Activated CD8-positive, alpha-beta T cell treated with anti-CD3 and anti-CD28 coated beads for 36 hours (primary cell): ENCODE results near the gene GRK5. TPM values are rescaled to one million over a fixed set of nuclear protein-coding genes. Genes with fewer than 3 reads are reported as not detected.
"Not testable (repeated sequence)": the region's sequence is repeated elsewhere in the genome, so short reads cannot be mapped to it uniquely, and the experiment has no call there.

Experiments used
- ATAC-seq: fragments of 200-7000 bp; cut with Tn5 transposase; one replicate; pipeline ENCODE4 v1.10.0; 2021; ENCODE audit warnings: mild to moderate bottlenecking, moderate library complexity
- CTCF ChIA-PET: fragments of 350-600 bp; sonication (Branson Sonifier 250); formaldehyde crosslinking; loops from one replicate; lab custom pipeline; 2021; ENCODE audit warnings: antibody characterized with exemption; lab: Charles Lee
- POLR2A ChIA-PET: fragments of 350-600 bp; sonication (Branson Sonifier 250); formaldehyde crosslinking; loops from one replicate; lab custom pipeline; 2021; ENCODE audit warnings: antibody characterized with exemption; lab: Charles Lee
- DNase-seq: peaks from one replicate; pipeline ENCODE4 v3.0.0-alpha.2; 2020
- H3K27ac Mint-ChIP-seq: one replicate; pipeline ENCODE4 v1.8.0; 2021; ENCODE audit warnings: mild to moderate bottlenecking, mixed read lengths
- H3K27me3 Mint-ChIP-seq: one replicate; pipeline ENCODE4 v1.8.0; 2021; ENCODE audit warnings: mixed read lengths
- H3K36me3 Mint-ChIP-seq: one replicate; pipeline ENCODE4 v1.8.0; 2021; ENCODE audit warnings: low read depth, mixed read lengths
- H3K4me1 Mint-ChIP-seq: one replicate; pipeline ENCODE4 v1.8.0; 2021; ENCODE audit warnings: low read depth, mixed read lengths
- H3K4me3 Mint-ChIP-seq: one replicate; pipeline ENCODE4 v1.8.0; 2021; ENCODE audit warnings: mild to moderate bottlenecking, moderate library complexity, mixed read lengths
- H3K9me3 Mint-ChIP-seq: one replicate; pipeline ENCODE4 v1.8.0; 2021; ENCODE audit warnings: mixed read lengths
- intact Hi-C: fragments of 100-400 bp; cut with micrococcal nuclease; formaldehyde crosslinking; loops from one replicate; pipeline ENCODE4 v1.10.0; 2022
- total RNA-seq, 2 experiments: library from RNA; stranded (reverse); gene quantifications; one replicate each; pipeline ENCODE4 v1.2.3, GENCODE V29; 2021
- TF ChIP-seq, protein P1 (sequence below): fragments of 200-600 bp; IDR thresholded peaks from one replicate; pipeline ENCODE4 v1.8.0; 2022; ENCODE audit warnings: antibody characterized with exemption, mild to moderate bottlenecking

The GRK5 gene
- total RNA-seq, 2 experiments from 2014 or later = 14.8 to 15.6 TPM

- H3K4me1 Mint-ChIP-seq = peaks cover 35% of the 10 kb centered on the region
Measured at GRCh38 chr10:119274519-119275045, 67.2 kb downstream of the GRK5 start.

GRCh38 chr10:119275085-119275484, 67.7 kb downstream of the GRK5 start:
- TF ChIP-seq, protein P1, sequence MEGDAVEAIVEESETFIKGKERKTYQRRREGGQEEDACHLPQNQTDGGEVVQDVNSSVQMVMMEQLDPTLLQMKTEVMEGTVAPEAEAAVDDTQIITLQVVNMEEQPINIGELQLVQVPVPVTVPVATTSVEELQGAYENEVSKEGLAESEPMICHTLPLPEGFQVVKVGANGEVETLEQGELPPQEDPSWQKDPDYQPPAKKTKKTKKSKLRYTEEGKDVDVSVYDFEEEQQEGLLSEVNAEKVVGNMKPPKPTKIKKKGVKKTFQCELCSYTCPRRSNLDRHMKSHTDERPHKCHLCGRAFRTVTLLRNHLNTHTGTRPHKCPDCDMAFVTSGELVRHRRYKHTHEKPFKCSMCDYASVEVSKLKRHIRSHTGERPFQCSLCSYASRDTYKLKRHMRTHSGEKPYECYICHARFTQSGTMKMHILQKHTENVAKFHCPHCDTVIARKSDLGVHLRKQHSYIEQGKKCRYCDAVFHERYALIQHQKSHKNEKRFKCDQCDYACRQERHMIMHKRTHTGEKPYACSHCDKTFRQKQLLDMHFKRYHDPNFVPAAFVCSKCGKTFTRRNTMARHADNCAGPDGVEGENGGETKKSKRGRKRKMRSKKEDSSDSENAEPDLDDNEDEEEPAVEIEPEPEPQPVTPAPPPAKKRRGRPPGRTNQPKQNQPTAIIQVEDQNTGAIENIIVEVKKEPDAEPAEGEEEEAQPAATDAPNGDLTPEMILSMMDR = no peak
- DNase-seq (no peak), ATAC-seq (no peak)
- Mint-ChIP-seq H3K4me1 (peaks cover 30% of the 10 kb centered on the region), H3K27me3 (no peaks in the 10 kb centered on the region), H3K27ac (no peak overlapping the region), H3K4me3 (no peak overlapping the region), H3K36me3 (peaks cover 1% of the 10 kb centered on the region), H3K9me3 (no peaks in the 10 kb centered on the region)
- CTCF ChIA-PET = no interaction called here
- POLR2A ChIA-PET = no interaction called here
- intact Hi-C loops = no loop called here

More at GRCh38 chr10:119274519-119275045, 67.2 kb downstream of the GRK5 start:
- H3K4me3 Mint-ChIP-seq = no peak overlapping the region
- CTCF ChIA-PET = no interaction called here
- no peak overlapping the region for H3K27ac Mint-ChIP-seq
- no peaks in the 10 kb centered on the region for H3K27me3 Mint-ChIP-seq
- POLR2A ChIA-PET = interaction anchor here (1.2 to 1.4 kb wide), 2 partner anchors 9 to 11 kb away, joined by 3 read pairs; no protein-coding TSS in a partner anchor
- H3K36me3 Mint-ChIP-seq = peaks cover 4% of the 10 kb centered on the region
- intact Hi-C loops = no loop called here
- H3K9me3 Mint-ChIP-seq = no peaks in the 10 kb centered on the region
- DNase-seq = no peak
- TF ChIP-seq, protein P1 = no peak
- ATAC-seq = no peak

GRCh38 chr10:119276194-119276593, 68.8 kb downstream of the GRK5 start:
- ATAC-seq, H3K27me3 Mint-ChIP-seq, DNase-seq, H3K36me3 Mint-ChIP-seq, H3K4me3 Mint-ChIP-seq, H3K27ac Mint-ChIP-seq, CTCF ChIA-PET, POLR2A ChIA-PET, H3K9me3 Mint-ChIP-seq, intact Hi-C loops: not testable (repeated sequence)
- H3K4me1 Mint-ChIP-seq = peaks cover 28% of the 10 kb centered on the region

DNA sequence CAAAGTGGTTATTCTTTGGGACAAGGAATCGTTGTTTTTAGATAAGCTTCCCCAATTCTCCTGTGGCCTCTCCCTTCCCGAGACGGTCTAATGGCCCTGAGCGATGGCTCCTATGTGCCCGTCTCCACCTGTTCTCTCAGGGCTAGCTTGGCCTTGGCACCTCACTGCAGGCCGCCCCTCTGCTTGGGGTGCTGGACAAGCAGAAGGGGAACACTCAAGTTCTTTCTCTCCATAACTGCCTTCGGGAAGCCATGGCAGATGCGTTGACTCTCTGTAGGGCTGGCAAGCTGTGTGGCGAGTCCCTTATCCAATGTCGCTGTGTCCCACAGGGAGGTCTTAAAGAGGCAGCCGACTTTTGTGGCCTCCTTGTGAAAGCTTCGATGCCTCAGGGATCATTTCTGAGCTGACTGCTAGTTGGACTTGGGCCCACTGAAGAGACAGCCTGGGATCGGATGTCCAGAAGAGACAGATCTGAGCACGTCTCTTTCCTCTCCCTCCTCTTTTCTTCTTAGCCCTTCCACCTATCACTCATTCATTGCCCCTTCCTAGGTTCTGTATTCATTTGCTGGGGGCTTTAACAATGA, 70.8 kb downstream of the GRK5 start:
- no peaks in the 10 kb centered on the region for H3K27me3 Mint-ChIP-seq
- intact Hi-C loops = no loop called here
- no peak for ATAC-seq
- H3K4me1 Mint-ChIP-seq = peaks cover 22% of the 10 kb centered on the region
- ChIA-PET CTCF (no interaction called here), POLR2A (no interaction called here)
- no peaks in the 10 kb centered on the region for H3K9me3 Mint-ChIP-seq
- no peak for DNase-seq
- H3K4me3 Mint-ChIP-seq = no peak overlapping the region
- H3K27ac Mint-ChIP-seq = no peak overlapping the region
- TF ChIP-seq, protein P1 = no peak
- no peaks in the 10 kb centered on the region for H3K36me3 Mint-ChIP-seq

DNA sequence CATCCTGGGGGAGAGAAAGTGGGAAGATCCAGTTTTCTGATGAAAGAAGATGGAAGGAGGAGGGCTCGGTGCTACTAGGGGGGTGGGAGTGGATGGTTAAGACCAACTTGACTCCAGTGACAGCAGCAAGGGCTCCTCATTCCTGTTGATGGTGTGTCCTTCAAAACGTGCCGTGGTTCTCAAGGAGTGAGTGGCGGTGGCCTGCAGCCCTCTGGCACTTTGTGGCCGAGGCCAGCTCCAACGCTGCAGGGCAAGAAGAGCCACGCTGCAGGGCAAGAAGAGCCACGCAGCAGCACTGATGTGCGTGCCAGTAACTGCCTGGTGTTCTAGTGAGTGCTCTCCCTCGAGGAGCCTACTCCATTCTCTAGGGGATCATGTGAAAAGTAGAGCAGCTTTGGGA, 72.1 kb downstream of the GRK5 start:
- Mint-ChIP-seq H3K36me3 (no peaks in the 10 kb centered on the region), H3K27me3 (no peaks in the 10 kb centered on the region), H3K9me3 (no peaks in the 10 kb centered on the region), H3K4me1 (peaks cover 31% of the 10 kb centered on the region), H3K27ac (no peak overlapping the region), H3K4me3 (no peak overlapping the region)
- POLR2A ChIA-PET = interaction anchor here (1.0 to 1.4 kb wide), 2 partner anchors 10 to 13 kb away, joined by 3 to 4 read pairs; no protein-coding TSS in a partner anchor
- CTCF ChIA-PET = interaction anchor here (0.9 kb wide), 1 partner anchor 72 kb away, joined by 3 read pairs; no protein-coding TSS in a partner anchor
- DNase-seq = no peak
- intact Hi-C loops = no loop called here
- no peak for ATAC-seq
- TF ChIP-seq, protein P1 = no peak
